Measurements from ENCODE around the gene ZIC2.

ZIC2 gene

DNA sequence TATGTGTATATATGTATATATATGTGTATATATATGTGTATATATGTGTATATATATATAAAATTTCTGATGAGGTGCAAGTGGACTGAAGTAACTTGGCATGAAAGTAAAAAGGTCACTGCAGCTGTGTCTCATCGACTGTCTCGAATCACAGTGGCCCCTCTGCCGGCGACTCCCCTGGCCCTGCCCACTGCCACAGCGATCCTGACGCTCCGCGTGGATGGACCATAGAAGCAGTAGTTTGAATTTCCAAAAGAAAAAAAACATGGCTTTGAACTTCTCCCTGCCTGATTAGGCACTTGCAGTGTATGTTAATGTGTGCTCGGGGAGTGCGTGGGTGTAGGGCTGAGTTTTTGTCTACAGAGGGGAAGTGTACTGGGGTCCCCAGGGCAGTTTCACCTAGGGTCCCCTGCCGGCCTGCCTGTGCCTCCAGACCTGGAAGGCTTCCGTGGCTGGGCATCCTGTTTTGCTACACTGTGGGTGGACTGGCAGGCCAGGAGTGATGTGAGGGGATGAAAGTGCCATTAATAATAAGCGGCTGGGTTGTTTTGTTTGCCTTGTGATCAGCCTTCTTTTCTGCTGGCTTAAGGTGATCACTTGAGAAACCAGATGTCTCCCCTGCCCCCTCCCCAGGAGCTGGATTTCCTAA, 20.8 kb upstream of the ZIC2 start:
- no peak for DNase-seq

DNA sequence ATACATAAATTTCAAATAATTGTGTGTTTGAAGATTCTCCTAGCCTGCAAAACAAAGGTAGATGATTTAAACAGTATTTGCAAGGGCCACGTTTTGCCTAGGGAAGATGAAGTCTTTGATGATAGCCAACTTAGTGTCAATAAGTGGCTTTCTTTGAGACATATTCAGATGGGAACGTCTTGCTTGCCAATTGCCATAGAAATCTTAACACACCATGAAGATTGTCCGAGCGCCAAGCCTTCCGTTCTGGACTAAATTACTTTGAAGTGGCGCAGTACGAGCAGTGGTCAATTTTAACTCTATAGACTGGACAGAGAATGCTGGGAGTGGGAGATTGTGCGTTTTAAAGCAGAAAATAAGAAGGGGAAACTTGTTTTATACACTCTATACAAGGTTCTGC, 19.9 kb upstream of the ZIC2 start:
- no peak for DNase-seq

DNA sequence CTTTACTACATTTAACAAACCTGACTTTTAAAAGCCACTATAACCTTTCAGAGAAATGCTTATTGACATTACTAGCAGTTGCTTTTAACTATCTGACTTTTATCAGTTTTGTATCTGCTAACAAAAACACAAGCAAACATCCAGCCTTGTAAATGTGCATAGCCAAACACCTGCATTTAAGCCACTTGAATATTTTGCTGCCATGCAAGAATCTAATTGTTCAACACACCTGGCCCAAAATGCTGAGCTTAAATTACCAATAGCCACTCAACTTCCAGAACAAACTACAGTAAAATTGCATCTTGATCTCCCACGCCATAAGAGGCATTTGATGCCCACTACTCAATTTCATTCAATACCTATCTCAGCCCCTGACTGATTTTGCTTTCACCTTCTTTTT, 19.3 kb upstream of the ZIC2 start:
- no peak for DNase-seq

DNA sequence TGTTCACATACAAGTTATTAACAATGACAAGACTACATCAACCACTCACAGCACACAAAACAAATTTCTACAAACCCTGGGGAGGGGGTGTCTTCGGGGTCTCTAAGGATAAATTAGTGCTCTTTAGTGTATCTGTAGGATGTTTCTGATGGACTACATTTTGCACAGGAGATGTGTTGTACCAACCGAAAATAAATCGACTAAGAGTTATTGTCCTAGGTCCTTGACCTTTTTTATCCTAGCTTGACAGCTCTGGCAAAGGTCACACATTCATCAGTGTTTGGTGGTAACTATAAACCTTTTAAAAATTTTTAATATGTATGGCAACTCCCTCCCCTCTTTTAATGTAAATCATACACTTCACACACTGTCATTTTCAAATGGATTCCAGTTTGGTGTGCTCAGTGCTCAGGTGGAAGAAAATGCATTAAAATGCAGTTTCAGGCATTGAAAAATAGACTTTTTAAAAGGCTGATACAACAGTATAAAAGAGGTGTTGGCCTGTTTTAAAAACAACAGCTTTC, 17.7 kb upstream of the ZIC2 start:
- no peak for DNase-seq

DNA sequence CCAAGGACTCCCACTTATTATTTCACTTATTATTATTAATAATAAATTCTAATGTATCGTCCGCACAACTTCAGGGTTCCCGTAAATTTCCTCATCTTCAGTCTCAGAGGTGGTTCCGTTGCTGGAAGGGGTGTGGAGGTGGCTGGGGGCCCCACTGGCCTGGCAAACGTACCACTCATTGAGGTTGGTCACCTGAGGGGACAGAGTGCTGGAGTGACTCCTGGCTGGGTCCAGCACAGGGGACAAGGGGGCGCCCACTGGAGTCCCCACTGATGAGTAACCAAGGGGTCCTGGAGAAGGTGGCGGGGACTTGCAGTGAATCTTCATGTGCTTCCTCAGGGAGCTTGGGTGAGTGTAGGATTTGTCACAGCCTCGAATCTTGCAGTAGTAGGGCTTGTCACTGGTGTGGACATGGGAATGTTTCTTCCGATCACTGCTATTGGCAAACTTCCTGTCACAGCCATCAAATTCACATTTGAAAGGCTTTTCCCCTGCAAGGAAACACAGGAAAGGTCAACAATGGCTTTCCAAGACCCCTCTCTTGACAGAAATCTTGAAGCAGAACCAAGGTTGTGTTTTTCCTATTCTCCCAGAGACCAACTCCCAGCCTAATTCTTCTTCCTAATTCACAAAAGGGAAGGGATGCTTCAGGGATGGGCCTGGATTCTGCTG, 16.1 kb upstream of the ZIC2 start:
- no peak for DNase-seq

DNA sequence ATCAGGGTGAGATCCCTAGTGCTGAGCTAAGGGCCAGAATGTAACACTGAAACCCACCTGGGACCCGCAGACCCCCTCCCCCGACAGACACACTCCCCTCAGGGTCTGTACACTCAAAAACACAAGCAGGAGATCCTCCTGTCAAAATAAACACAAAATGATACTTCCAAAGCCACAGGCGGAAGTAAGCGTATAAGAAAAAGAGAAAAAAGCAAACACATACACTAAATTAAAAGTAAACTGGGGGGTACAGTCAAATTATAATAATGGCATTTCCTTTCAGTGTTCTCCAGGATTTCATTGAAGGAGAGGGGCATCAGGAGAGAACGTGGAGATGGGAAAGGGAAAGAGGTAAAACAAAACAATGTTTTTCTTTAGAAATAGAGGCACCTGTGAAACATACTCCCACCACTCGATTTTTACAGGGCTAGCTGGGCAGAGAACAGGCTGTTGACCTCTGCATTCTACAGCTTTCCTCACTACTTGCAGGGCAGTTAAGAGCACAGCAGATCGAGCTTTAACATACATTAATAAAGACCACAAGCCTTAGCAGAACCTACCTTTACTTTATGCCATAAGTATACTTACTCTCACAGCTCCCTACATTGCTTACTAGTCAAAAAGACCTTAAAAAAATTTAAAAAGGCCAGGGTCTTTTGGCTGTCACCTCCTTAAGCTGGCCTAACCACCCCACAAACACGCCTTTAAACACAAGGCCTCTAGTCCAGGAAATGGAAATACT, 15.3 kb upstream of the ZIC2 start:
- no peak for DNase-seq

DNA sequence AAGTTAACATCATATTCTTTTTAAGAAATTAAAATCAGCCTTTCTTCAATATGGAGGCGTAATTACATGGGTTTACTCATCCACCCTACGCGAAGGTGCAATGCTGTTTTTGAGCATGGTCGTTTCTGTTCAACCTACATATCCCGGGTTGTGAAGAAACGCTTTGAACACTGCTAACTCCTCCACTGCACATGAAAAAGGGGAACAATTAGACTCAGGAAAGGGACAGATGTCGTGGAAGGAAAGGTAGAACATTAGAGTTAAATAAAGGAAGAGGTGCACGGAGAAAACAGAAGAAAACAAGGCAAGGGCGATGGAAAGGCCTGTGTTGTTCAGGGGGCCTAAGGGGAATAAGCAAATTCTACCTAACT, 14.1 kb upstream of the ZIC2 start:
- DNase-seq: no peak

DNA sequence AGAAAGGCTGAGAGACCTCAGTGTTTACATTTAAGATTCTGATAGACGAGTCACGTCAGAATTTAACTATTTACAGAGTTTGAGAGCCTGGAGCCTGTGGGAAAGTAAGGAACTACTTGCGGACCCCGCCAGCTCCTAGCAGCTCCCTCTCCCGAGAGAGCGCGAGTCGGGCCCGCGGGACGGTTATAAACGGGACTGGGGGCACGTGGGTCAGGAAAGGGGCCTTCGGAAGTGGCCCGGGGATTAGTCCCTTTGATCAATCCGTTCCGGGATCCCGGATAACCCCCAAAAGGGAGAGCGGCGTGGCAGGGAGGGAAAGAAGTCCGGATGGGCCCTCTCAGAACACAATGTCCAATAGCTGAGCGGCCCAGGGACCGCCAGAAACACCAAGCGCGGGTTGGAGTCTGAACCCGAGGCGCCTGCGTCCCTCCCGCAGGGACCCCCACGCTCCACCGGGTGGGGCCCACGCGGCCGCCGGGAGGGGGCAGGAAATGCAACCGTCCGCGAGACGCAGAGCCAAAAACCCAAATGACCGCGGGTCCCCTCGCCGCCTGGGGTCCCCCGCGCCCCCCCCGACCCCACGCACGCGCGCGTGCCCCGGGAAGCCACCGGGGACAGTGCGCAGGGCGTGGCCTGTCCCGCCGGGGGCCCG, 13.6 kb upstream of the ZIC2 start:
- DNase-seq: no peak

DNA sequence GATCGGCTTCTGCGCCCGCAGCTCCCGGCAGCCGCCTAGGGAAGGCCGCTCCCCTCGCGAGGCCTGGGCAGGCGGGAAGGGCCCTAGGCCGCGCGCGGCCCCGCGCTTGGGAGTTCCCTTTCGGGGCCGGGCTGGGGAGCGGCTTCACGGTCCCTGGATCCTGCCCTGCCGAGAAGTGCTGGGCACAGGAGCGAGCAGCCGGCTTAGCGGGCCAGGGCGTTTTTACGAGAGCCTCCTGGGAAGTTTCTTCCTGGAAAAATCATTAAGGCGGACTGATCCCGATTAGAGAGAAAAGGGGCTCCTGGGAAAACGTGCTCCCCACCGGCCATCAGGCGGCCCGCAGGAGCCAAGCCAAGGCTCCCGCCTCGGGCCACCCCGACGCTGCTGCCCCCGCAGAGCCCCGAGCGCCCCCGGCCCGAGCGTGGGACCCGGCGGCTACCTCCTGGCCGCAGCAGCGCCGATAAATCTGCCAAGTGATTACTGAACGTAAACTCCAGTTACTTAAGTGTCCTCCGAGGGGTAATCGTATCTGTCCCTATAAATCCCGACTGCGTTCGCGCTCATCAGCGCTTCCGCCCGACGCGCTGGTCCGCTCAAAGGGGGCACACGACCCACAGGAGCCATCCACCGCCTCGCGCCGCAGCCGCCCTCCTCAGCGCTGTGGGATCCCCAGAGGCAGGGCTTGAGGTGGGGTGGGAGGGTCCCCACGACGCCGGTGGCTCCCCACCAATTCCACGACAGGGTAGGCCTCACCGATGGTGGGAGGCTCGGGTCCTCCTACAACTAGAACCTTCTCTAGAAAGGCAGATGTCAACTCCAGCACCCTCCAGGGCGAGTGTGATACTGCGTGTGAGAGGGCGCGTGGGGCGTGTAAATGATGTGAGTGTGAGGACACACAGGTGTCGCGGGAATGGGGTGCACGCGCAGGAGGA, 12.8 kb upstream of the ZIC2 start:
- no peak for DNase-seq

DNA sequence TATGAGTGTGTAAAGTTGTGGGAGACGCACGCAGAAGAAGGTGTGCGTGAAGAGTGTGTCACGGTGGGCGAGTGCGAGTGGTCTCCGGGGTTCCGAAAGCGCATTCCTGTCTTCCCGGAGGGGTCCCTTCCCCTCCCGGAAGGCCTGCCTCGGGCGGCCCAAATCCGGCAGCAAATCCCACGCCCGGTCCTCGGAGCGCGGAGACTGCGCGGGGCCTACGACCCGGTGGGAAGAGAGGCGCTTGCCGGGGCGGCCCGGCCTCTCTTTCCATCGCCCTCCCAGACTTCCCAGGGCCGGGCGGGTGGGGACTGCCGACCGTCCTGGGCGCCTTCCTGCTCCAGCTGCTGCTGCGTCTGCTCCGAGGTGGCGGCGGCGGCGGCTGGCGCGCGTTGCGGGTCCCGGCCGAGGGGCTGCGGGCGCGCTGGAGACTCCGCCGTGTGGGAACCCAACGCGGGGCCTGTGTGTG, 12.1 kb upstream of the ZIC2 start:
- no peak for DNase-seq

DNA sequence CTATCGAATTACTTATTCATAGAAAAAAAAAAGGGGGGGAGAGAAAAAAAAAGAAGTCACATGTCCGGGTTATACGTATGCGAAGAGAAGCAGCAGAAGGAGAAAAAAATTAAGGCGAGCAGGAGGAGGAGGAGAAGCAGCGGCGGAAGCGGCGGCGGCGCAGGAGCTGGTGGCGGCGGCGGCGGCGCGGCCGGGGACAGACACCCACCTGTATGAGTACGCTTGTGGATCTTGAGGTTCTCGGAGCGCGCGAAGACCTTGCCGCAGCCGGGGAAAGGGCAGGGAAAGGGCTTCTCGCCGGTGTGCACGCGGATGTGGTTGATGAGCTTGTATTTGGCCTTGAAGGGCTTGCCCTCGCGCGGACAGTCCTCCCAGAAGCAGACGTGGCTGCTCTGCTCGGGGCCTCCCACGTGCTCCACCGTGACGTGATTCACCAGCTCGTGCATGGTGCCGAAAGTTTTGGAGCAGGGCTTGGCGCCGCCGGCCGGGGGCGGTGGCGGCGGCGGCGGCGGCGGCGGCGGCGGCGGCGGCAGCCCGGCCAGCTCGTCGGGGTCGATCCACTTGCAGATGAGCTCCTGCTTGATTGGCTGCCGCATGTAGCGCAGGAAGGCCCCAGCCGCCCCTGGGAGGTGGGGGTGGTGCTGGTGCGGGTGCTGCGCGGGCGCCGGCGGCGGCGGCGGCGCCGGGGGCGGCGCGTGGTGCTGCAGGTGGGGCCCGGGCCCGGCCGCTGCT, 11.5 kb upstream of the ZIC2 start:
- peak; percentile 43 for DNase-seq

DNA sequence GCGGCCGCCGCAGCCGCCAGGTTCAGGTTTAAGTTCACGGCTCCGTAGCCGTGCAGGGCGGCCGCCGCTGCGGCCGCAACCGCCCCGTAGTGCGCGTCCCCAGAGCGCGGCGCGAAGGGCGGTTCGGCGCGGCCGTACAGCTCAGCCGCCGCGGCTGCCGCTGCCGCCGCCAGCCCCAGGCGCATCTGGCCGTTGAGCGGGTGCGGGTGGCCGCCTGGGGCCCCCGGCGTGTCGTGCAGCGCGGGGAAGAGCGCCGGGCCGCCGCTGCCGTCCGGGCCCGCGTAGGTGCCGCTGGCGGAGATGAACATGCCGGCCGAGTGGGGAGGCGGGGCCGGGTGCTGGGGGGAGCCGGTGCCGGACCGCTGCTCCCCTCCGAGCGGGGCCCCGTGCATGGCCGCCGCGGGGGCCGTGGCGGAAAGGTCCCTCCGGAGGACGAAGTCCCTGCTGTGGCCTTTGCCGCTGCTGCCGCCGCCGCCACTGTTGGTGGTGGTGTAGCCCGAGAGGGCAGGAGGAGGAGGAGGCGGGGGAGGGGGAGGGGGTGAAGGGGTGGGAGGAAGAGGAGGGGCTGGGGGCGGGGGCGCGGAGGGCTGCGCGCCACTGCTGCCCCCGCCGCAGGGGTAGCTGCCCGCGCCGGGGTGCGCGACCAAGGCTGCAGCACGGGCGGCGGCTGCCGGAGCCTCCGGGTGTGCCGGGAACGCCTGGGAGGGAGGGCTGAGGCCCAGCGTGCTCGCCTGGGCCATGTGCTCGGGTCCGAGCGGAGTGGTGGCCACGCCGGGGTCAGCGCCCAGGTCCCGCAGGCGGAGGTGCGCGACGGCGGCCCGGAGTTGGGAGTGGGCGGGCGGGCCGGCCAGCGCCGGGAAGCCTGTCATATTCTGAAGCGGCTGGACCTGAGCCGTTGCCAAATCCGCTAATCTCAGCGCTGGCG, 10.7 kb upstream of the ZIC2 start:
- no peak for DNase-seq

DNA sequence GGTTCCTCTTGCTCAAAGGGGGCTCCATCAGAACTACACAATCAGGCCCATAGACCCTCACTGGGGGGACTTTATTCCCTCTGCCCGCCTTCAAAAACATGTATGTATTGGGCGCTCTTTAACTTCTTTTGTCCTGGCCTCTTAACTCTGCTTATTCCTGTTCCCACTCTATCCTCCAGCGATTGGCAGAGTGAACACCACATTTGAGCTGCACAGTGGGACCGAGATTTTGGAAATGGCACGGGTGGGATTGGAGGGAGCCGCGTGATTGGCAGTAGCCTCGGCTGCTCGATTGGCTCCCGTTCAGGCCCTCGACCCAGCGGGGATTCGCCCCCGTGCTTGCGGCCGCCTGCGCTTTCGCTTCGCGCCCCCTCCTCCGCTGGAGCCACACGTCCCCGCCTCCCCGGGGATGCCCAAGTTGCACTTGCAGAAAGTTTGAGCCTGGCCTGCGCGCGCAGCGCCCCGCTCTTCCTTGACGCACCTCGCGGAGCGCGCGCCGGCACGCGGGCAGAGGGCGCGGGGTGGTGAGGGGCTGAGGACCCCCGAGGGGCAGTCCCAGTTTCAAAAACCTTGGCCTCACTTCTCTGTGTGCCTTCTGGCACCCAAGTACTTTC, 9.9 kb upstream of the ZIC2 start, which contains the start of gene ZIC5:
TSS of gene ZIC5 (minus strand) at position 192 of the 614 bp plus-strand sequence. CDS start at position 28, 164 bp downstream.
- DNase-seq: no peak

DNA sequence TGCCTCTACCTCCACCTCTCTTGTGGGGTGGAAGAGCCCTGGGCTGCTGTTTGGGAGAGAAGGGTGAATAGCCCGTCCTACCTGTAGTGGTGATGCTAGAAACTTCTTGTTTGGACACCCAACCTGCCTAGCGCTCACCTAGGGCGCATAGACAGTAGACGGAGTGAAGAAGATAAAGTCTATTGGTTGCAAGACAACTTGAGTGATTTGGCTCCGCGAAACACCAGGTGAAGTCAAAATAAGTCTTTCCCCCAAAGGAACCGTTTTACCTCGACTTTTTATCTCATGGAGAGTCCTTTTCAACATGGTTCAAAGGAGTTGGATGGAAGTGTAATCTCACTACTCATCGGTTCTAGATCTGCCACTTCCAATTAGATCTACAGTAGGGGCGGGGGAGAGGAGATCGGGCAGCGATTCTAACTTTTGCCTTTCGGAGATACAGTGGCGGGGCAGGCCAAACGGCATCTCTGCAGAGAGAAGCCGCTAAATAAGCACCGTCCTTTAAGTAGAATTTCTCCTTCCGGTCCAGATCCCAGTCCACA, 9.3 kb upstream of the ZIC2 start:
- no peak for DNase-seq

DNA sequence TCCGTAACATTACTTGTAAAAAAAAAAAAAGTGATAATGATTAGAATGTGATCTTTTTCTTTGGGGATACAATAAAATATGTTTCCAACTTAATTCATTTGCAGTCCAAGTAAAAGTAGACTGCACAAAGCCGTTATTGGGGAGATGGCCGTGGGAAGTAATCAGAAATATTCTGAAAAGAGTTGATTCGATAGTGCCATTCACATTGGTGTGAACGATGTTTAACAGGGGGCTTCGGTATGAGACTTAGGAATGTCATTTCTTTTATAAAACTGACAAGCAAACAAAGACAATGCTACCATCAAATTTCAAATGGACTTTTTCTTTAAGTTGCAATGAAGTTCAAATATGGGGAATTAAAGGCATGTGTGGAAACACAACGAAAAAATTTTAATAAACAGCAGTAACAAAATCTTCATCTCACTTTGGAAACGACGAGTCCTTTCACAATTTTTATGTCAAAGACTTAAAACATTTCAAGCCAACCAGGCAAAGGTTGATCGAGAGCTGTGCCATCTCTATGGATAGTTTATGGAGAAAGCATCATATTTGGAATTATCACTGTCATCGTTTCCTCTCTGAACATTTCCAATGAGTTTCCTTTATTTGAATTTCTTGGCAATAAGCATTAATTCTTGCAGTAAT, 8.3 kb upstream of the ZIC2 start:
- no peak for DNase-seq

DNA sequence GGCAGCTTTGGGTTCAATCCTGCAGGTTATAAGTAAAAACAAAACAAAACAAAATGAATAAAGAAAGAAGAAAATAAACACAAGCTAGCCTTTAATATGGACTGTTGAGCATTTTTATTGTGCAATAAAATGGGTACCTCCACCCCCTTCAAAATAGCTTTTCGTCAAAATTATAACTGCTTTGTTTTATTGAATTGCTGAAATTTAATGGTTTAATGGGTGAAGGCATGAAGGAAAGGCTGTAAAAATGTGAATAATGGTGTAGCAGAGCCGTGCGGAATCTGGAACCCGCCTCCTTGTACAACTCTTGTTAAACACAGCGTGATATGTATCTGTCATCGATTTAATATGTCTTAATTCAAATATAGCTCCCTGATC, 7.8 kb upstream of the ZIC2 start:
- no peak for DNase-seq

DNA sequence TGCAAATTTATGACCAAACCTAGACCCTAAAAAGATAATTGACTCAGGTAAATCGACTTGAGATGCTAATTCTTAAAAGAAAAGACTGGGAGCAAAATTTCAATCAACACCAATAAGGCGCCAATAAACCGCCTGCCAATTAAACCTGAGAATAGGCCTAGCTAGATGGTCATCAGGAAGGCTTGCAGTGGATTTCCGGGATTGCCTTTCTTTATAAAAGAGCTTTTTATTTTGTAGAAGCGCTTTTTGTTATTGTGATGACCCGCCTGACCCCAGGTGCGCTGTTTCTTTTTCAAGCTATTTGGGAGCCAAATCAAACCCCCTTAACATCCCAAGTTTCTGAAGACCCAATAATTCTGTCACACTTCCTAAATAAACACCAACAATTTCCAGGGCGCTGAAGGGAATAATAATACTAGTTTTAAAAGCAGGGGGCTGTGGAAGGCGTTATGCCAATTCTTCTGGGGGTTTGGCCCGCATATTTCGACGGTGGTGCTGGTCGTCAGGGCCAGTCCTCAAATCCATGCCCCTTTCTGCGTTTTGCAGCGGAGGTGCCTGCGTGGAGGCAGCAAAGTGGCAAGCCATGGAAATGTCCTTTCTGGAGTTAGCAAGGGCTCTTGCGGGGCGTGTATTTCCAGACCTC, 7.2 kb upstream of the ZIC2 start:
- DNase-seq: no peak

DNA sequence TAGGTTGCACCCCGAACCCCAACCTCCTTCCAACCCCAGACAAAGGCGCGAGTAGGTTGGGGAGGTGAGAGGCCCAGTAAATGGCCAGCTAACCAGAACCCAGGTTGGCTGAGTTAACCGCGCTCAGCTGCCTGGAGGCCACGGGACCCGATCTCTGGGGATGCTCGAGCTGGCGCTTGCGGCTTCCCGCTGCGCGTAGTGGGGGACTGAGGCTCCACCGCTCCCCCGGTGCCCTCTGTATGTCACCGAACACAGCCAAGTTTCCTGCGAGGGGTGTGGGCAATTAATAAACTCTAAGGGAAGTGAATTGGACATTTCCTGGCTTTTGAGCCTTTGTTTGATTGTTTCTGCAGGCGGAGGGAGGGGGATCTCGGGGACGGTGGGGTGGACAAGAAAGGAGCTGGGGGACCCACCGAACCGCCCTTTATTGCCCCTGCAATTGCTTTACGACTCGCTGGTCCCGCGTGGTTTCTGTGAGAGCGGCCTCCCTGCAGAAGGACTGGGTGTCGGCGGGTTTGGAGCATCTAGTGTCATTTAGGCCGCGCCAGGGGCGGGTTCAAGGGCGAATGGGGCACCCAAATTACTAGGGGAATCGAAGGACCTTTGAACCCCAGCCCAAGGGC, 6.5 kb upstream of the ZIC2 start:
- DNase-seq: no peak

Measured in stimulated activated CD4-positive, alpha-beta T cell treated with anti-CD3 and anti-CD28 coated beads, Interleukin-4, amount 100 ng/mL, for 24 hours (primary cell).